HG03066 (cell line): Measurements from ENCODE around the gene ARL14.
"Not testable (repeated sequence)": the region's sequence is repeated elsewhere in the genome, so short reads cannot be mapped to it uniquely, and the experiment has no call there.

ENCODE experiments used
- ATAC-seq: cut with Tn5 transposase; IDR thresholded peaks from one replicate; pipeline ENCODE4 v1.9.1; 2021; ENCODE audit warnings: low read depth; ENCODE audit not compliant: unreplicated experiment

The ARL14 gene

GRCh38 chr3:160675566-160676124, 1.3 kb upstream of the ARL14 start:
- no peak for ATAC-seq

- no peak for ATAC-seq
These were observed 510 bp downstream of the ARL14 start for GRCh38 chr3:160677459-160677881.

GRCh38 chr3:160678292-160678842, 1.4 kb downstream of the ARL14 start:
- no peak for ATAC-seq

- ATAC-seq, result no peak
These were observed 7.4 kb downstream of the ARL14 start for GRCh38 chr3:160684368-160684740.

GRCh38 chr3:160685144-160685766, 8.3 kb downstream of the ARL14 start:
- no peak for ATAC-seq

GRCh38 chr3:160686955-160687535, 10.1 kb downstream of the ARL14 start:
- ATAC-seq, result no peak

GRCh38 chr3:160691151-160691550, 14.2 kb downstream of the ARL14 start:
- ATAC-seq, result no peak

- ATAC-seq, result no peak
These were observed 15.0 kb downstream of the ARL14 start for GRCh38 chr3:160691962-160692361.

GRCh38 chr3:160693191-160693590, 16.2 kb downstream of the ARL14 start:
- no peak for ATAC-seq

GRCh38 chr3:160694345-160694744, 17.4 kb downstream of the ARL14 start:
- no peak for ATAC-seq

- ATAC-seq, result no peak
These were observed 18.0 kb downstream of the ARL14 start for GRCh38 chr3:160695003-160695402.

- no peak for ATAC-seq
These were observed 19.0 kb downstream of the ARL14 start for GRCh38 chr3:160695915-160696327.

- peak; percentile 59 for ATAC-seq
These were observed 20.8 kb downstream of the ARL14 start for GRCh38 chr3:160697637-160698380.

GRCh38 chr3:160698599-160699195, 21.7 kb downstream of the ARL14 start:
- no peak for ATAC-seq

- ATAC-seq, result no peak
These were observed 24.5 kb downstream of the ARL14 start for GRCh38 chr3:160701490-160701889.

- no peak for ATAC-seq
These were observed 25.3 kb downstream of the ARL14 start for GRCh38 chr3:160702290-160702689.

GRCh38 chr3:160703974-160704373, 27.0 kb downstream of the ARL14 start:
- ATAC-seq, result no peak

GRCh38 chr3:160707187-160707794, 30.3 kb downstream of the ARL14 start:
- ATAC-seq, result no peak

GRCh38 chr3:160709477-160710182, 32.7 kb downstream of the ARL14 start:
- ATAC-seq, result no peak

- not testable (repeated sequence) for ATAC-seq
These were observed 36.2 kb downstream of the ARL14 start for GRCh38 chr3:160713144-160713543.
